CD4-positive, alpha-beta T cell (primary cell): ENCODE results near the gene WWOX. TPM values are rescaled to one million over a fixed set of nuclear protein-coding genes. Genes with fewer than 3 reads are reported as not detected.
A peak's percentile ranks its signal among the peaks of the same experiment; 100 is the strongest.

Experiments
- ATAC-seq: fragments of 200-7000 bp; cut with Tn5 transposase; one replicate; pipeline ENCODE4 v1.10.0; 2022; ENCODE audit warnings: mild to moderate bottlenecking; ENCODE audit not compliant: poor library complexity
- CTCF ChIA-PET: fragments of 350-600 bp; sonication (Branson Sonifier 250); formaldehyde crosslinking; loops from one replicate; lab custom pipeline; 2021; ENCODE audit warnings: antibody characterized with exemption, inconsistent platforms; lab: Charles Lee
- POLR2A ChIA-PET: fragments of 350-600 bp; sonication (Branson Sonifier 250); formaldehyde crosslinking; loops from one replicate; lab custom pipeline; 2021; ENCODE audit warnings: antibody characterized with exemption, inconsistent platforms; lab: Charles Lee
- DNase-seq, 14 experiments: peaks; one replicate each; pipeline ENCODE4 v3.0.0-alpha.2; 2013 to 2020; ENCODE audit warnings: mixed read lengths in 2 of 14
- H3K27ac ChIP-seq, 2 donors: one replicate each; pipeline versions ENCODE4 v1.5.1 to v1.7.0; 2013; ENCODE audit warnings: low read length in 2 of 2, low read depth in 1 of 2, mild to moderate bottlenecking in 1 of 2
- H3K27me3 ChIP-seq, 2 experiments: 1 replicate in 1 of 2; 2 replicates in 1 of 2; pipeline versions ENCODE4 v1.6.1 to v1.7.0; 2013; ENCODE audit warnings: low read length in 2 of 2, control low read depth in 1 of 2, mild to moderate bottlenecking in 1 of 2, moderate library complexity in 1 of 2; ENCODE audit not compliant: insufficient read depth in 2 of 2, control insufficient read depth in 1 of 2
- H3K36me3 ChIP-seq: one replicate; pipeline ENCODE4 v1.6.1; 2013; ENCODE audit warnings: low read length, control low read depth; ENCODE audit not compliant: insufficient read depth
- H3K4me1 ChIP-seq: one replicate; pipeline ENCODE4 v1.6.1; 2013; ENCODE audit warnings: low read length, control low read depth; ENCODE audit not compliant: insufficient read depth
- H3K4me3 ChIP-seq: one replicate; pipeline ENCODE4 v1.5.1; 2013; ENCODE audit warnings: mild to moderate bottlenecking, low read length, moderate library complexity
- H3K9me3 ChIP-seq, 2 experiments: 1 replicate in 1 of 2; 2 replicates in 1 of 2; pipeline versions ENCODE4 v1.6.1 to v1.7.0; 2013; ENCODE audit warnings: low read length in 2 of 2, mild to moderate bottlenecking in 2 of 2, control low read depth in 1 of 2, moderate library complexity in 1 of 2; ENCODE audit not compliant: control insufficient read depth in 1 of 2, insufficient read depth in 1 of 2
- H3K27ac Mint-ChIP-seq: one replicate; pipeline ENCODE4 v1.8.0; 2020; ENCODE audit warnings: mixed read lengths
- H3K27me3 Mint-ChIP-seq: one replicate; pipeline ENCODE4 v1.8.0; 2021; ENCODE audit warnings: mixed read lengths
- H3K36me3 Mint-ChIP-seq: one replicate; pipeline ENCODE4 v1.8.0; 2021; ENCODE audit warnings: low read depth, mixed read lengths
- H3K4me1 Mint-ChIP-seq: one replicate; pipeline ENCODE4 v1.8.0; 2021; ENCODE audit warnings: low read depth, mixed read lengths
- H3K4me3 Mint-ChIP-seq: one replicate; pipeline ENCODE4 v1.8.0; 2020; ENCODE audit warnings: mild to moderate bottlenecking, mixed read lengths
- H3K9me3 Mint-ChIP-seq: one replicate; pipeline ENCODE4 v1.8.0; 2020; ENCODE audit warnings: mixed read lengths
- CTCF ChIP-seq: fragments of 200-600 bp; IDR thresholded peaks from one replicate; pipeline ENCODE4 v1.8.0; 2022; ENCODE audit warnings: antibody characterized with exemption, mild to moderate bottlenecking
- intact Hi-C, 2 experiments: fragments of 100-400 bp; cut with DNase I in 1 of 2; cut with micrococcal nuclease in 1 of 2; formaldehyde crosslinking; loops; one replicate each; pipeline versions ENCODE4 v1.15.1 to v1.9.0; 2023 to 2025; cut with DNase I, micrococcal nuclease
- total RNA-seq, 174 experiments: library from RNA in 2 of 174; stranded (reverse) in 2 of 174; gene quantifications; one replicate each; pipeline ENCODE4 v1.2.3 and lab custom pipeline; 2021 to 2026

WWOX gene
- total RNA-seq, 2 experiments from 2014 or later: 19.3 to 21.7 TPM

- intact Hi-C loops: no loop called here
- no peak overlapping the region for H3K27ac ChIP-seq
- no peaks in the 10 kb centered on the region for H3K4me1 ChIP-seq
- H3K36me3 Mint-ChIP-seq: no peaks in the 10 kb centered on the region
- no peak for DNase-seq
- no peak for TF ChIP-seq CTCF
- no peaks in the 10 kb centered on the region for H3K27me3 Mint-ChIP-seq
- H3K4me3 Mint-ChIP-seq: no peak overlapping the region
- POLR2A ChIA-PET: interaction anchor here (0.6 kb wide), 1 partner anchor 341 kb away, joined by 3 read pairs; no protein-coding TSS in a partner anchor
- no peak overlapping the region for H3K4me3 ChIP-seq
- CTCF ChIA-PET: no interaction called here
- H3K4me1 Mint-ChIP-seq: no peaks in the 10 kb centered on the region
- H3K27ac Mint-ChIP-seq: no peak overlapping the region
- H3K27me3 ChIP-seq: no peaks in the 10 kb centered on the region
- H3K9me3 ChIP-seq: no peaks in the 10 kb centered on the region
- ATAC-seq: no peak
- H3K36me3 ChIP-seq: no peaks in the 10 kb centered on the region
- H3K9me3 Mint-ChIP-seq: no peaks in the 10 kb centered on the region
Measured at GRCh38 chr16:79124016-79124756, 1024.7 kb downstream of the WWOX start.

- ATAC-seq (no peak), DNase-seq (peak in 1 of 14 experiments; percentile 7)
- H3K27ac ChIP-seq: no peak overlapping the region
- H3K4me3 Mint-ChIP-seq: no peak overlapping the region
- no peak overlapping the region for H3K4me3 ChIP-seq
- no peaks in the 10 kb centered on the region for H3K27me3 ChIP-seq
- H3K27ac Mint-ChIP-seq: no peak overlapping the region
- H3K9me3 ChIP-seq: no peaks in the 10 kb centered on the region
- no peaks in the 10 kb centered on the region for H3K4me1 ChIP-seq
- intact Hi-C loops: no loop called here
- CTCF ChIA-PET: interaction anchor here (0.7 kb wide), 1 partner anchor 10 kb away, joined by 3 read pairs; no protein-coding TSS in a partner anchor
- H3K4me1 Mint-ChIP-seq: no peaks in the 10 kb centered on the region
- no peaks in the 10 kb centered on the region for H3K27me3 Mint-ChIP-seq
- no peaks in the 10 kb centered on the region for H3K36me3 Mint-ChIP-seq
- H3K36me3 ChIP-seq: no peaks in the 10 kb centered on the region
- no peak for TF ChIP-seq CTCF
- POLR2A ChIA-PET: no interaction called here
- H3K9me3 Mint-ChIP-seq: no peaks in the 10 kb centered on the region
Measured at GRCh38 chr16:79127766-79128165, 1028.3 kb downstream of the WWOX start.

GRCh38 chr16:79128706-79129105 is 1029.3 kb downstream of the WWOX start:
- intact Hi-C loops: no loop called here
- CTCF ChIA-PET: interaction anchor here (0.7 kb wide), 1 partner anchor 11 kb away, joined by 3 read pairs; no protein-coding TSS in a partner anchor

More at GRCh38 chr16:79128706-79129105, 1029.3 kb downstream of the WWOX start:
- POLR2A ChIA-PET: no interaction called here
- Mint-ChIP-seq H3K27me3 (no peaks in the 10 kb centered on the region), H3K4me1 (no peaks in the 10 kb centered on the region), H3K4me3 (no peak overlapping the region), H3K9me3 (no peaks in the 10 kb centered on the region), H3K36me3 (no peaks in the 10 kb centered on the region), H3K27ac (no peak overlapping the region)
- no peak for ATAC-seq
- H3K36me3 ChIP-seq: no peaks in the 10 kb centered on the region
- H3K4me1 ChIP-seq: no peaks in the 10 kb centered on the region
- TF ChIP-seq CTCF: no peak
- no peak for DNase-seq
- H3K27ac ChIP-seq: no peak overlapping the region
- no peaks in the 10 kb centered on the region for H3K9me3 ChIP-seq
- no peak overlapping the region for H3K4me3 ChIP-seq
- H3K27me3 ChIP-seq: no peaks in the 10 kb centered on the region
